HG02973 (cell line): ENCODE measurements around the gene HIF1AN.

ENCODE experiments used
- ATAC-seq: cut with Tn5 transposase; IDR thresholded peaks from one replicate; pipeline ENCODE4 v1.9.1; 2021; ENCODE audit warnings: moderate library complexity; ENCODE audit not compliant: unreplicated experiment

Gene HIF1AN

GRCh38 chr10:100535715-100536353 lies at the start of gene HIF1AN:
Gene HIF1AN, plus strand, starts transcription at chr10:100535943. Its CDS starts 16 bp downstream, at chr10:100535959.
- peak; percentile 94 for ATAC-seq

- ATAC-seq, result no peak
Observed at GRCh38 chr10:100487529-100487928, 48.2 kb upstream of the HIF1AN start.

- no peak for ATAC-seq
Observed at GRCh38 chr10:100489396-100489795, 46.3 kb upstream of the HIF1AN start.

- ATAC-seq, result no peak
Observed at GRCh38 chr10:100490531-100490930, 45.2 kb upstream of the HIF1AN start.

- no peak for ATAC-seq
Observed at GRCh38 chr10:100496567-100496966, 39.2 kb upstream of the HIF1AN start.

GRCh38 chr10:100498059-100498458 lies 37.7 kb upstream of the HIF1AN start:
- no peak for ATAC-seq

GRCh38 chr10:100501423-100501822 lies 34.3 kb upstream of the HIF1AN start:
- no peak for ATAC-seq

- no peak for ATAC-seq
Observed at GRCh38 chr10:100502926-100503494, 32.7 kb upstream of the HIF1AN start.

- ATAC-seq, result no peak
Observed at GRCh38 chr10:100504096-100504495, 31.6 kb upstream of the HIF1AN start.

- no peak for ATAC-seq
Observed at GRCh38 chr10:100505164-100505563, 30.6 kb upstream of the HIF1AN start.

GRCh38 chr10:100506596-100507356 lies 29.0 kb upstream of the HIF1AN start:
- no peak for ATAC-seq

- no peak for ATAC-seq
Observed at GRCh38 chr10:100507357-100507732, 28.4 kb upstream of the HIF1AN start.

GRCh38 chr10:100508266-100508665 lies 27.5 kb upstream of the HIF1AN start:
- no peak for ATAC-seq

GRCh38 chr10:100508691-100509150 lies 27.0 kb upstream of the HIF1AN start:
- no peak for ATAC-seq

GRCh38 chr10:100509241-100509840 lies 26.4 kb upstream of the HIF1AN start:
- ATAC-seq, result no peak

GRCh38 chr10:100510533-100511308 lies 25.0 kb upstream of the HIF1AN start:
- no peak for ATAC-seq

- ATAC-seq, result no peak
Observed at GRCh38 chr10:100515612-100516011, 20.1 kb upstream of the HIF1AN start.

GRCh38 chr10:100516847-100517246 lies 18.9 kb upstream of the HIF1AN start:
- no peak for ATAC-seq

- no peak for ATAC-seq
Observed at GRCh38 chr10:100518761-100519241, 16.9 kb upstream of the HIF1AN start.

GRCh38 chr10:100519311-100520051 lies 16.3 kb upstream of the HIF1AN start, which contains the start of gene SEC31B:
Gene SEC31B, minus strand, starts transcription at chr10:100519861. Its CDS starts 2,909 bp downstream, at chr10:100516952.
- no peak for ATAC-seq
